GM19395 (cell line): ENCODE results near the gene ABL1.
"Not testable (repeated sequence)": the region's sequence is repeated elsewhere in the genome, so short reads cannot be mapped to it uniquely, and the experiment has no call there.

Experiments used
- ATAC-seq: cut with Tn5 transposase; IDR thresholded peaks from one replicate; pipeline ENCODE4 v1.9.1; 2021; ENCODE audit warnings: mild to moderate bottlenecking, moderate library complexity; ENCODE audit not compliant: unreplicated experiment

Gene ABL1

DNA sequence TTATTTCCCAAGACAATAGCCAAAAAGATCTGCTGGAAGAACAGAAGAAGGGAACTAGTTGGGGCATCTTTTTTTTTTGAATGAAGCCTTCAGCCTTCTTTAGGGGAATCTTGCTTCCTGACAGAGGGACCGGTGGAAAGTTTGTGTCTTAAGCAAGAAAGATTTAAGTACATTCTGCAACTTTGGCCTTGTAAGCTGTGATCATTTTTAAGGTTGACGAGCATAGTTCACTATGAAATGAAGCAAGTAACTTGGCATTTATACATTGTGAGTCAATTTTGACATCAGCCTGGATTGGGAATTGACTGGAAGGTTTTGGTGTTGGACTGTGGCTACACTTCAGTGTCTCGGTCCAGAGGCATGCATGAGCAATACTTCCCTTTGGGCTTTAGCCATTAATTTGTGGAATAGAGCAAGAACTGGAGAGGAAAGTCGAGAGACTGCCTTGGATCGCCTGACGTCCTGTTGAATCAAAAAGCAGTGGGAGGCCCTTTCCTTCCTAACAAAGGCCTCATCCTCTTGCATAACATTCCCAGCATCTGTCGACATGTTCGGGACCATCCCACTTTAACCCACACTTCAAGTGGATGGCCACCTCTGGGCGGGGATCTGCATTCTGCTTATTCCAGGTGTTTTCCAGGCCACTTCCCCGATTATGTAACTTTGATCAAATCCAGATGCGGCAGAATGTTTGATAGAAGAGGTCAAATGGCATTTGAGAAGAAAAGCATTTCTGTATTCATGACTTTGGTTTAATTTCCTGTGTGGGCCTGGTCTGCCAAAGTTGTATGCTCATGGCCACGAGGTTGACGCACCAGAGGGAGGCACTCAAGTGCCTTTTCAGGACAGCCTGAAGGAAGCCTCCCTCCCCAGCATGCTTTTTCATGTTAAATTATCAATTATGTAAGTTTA lies 12.5 kb downstream of the ABL1 start:
- ATAC-seq: no peak

DNA sequence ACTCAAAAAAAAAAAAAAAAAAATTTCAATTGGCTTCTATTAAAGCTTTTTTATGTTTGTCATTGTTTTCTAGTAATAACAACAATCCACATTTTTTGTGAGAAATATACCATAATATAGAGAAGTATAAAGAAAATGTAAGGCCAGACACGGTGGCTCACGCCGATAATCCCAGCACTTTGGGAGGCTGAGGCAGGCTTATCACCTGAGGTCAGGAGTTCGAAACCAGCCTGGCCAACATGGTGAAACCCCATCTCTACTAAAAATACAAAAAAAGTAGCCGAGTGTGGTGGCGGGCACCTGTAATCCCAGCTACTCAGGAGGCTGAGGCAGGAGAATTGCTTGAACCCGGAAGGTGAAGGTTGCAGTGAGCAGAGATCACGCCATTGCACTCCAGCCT lies 13.5 kb downstream of the ABL1 start:
- not testable (repeated sequence) for ATAC-seq

DNA sequence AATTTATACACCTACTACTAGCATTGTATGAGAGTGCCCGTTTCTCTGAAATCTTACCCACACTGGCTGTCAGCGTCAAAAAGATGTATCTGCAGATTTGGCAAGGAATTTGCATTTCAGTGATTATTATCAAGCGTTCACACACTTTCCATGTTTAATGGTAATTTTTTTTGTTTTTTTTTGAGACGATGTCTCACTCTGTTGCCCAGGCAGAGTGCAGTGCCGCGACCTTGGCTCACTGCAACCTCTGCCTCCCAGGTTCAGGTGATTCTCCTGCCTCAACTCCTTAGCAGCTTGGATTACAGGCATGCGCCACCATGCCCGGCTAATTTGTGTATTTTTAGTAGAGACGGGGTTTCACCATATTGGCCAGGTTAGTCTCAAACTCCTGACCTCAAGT lies 14.3 kb downstream of the ABL1 start:
- no peak for ATAC-seq

DNA sequence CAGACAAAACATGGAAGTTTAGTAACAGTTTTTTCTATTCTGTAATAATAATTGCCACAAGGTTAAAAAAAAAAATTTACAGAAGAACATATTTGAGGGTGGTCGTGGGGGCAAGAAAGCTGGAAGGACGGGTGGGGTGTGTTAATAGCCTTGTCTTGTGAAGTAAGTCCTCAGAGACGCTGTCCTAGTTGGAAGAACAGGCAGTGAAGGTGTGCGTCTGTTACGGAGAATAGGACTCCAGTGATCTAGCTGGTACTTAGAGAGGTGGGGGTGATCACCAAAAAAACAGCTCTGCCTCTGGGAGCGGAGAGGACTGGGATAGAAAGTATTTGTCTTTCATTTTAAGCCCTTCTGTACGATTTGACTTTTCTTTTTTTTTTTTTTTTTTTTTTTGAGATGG lies 17.7 kb downstream of the ABL1 start:
- ATAC-seq: no peak

DNA sequence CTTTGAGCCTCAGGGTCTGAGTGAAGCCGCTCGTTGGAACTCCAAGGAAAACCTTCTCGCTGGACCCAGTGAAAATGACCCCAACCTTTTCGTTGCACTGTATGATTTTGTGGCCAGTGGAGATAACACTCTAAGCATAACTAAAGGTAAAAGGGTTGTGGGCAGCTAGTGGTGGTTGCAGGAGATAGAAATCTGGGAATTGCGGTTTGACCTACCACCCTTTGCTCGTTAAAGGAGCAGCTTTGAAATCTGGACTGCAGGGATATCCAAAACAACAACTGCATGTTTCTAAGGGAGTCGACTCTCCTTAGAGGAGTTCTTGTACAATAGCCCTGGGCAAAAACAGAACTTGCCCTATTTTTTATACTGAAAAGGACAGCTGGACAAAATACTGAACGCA lies 19.0 kb downstream of the ABL1 start:
- ATAC-seq: no peak

DNA sequence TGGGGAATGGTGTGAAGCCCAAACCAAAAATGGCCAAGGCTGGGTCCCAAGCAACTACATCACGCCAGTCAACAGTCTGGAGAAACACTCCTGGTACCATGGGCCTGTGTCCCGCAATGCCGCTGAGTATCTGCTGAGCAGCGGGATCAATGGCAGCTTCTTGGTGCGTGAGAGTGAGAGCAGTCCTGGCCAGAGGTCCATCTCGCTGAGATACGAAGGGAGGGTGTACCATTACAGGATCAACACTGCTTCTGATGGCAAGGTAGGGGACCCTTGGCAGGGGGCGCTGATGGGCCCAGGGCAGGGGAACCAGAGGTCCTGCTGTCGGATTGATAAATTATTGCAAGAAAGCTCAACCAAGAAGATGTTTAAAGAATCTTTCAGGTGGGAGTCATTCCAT lies 19.8 kb downstream of the ABL1 start:
- ATAC-seq: no peak

DNA sequence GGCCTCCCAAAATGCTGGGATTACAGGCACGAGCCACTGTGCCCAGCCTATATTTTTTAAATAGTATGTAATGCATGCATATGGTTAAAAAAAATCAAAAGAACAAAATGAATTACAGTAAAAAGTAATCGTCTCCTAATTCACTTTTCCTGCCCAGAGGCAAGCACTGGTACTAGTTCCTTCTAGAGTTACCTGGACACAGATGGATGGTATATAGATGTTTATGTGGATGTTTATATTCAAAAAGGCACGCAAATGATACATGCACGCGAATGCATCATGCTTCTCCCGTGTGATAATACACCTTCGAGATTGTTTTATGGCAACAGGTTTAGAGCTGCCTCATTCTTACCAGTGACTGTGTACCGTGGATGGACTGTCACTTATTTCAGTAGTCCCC lies 21.4 kb downstream of the ABL1 start:
- ATAC-seq: no peak

DNA sequence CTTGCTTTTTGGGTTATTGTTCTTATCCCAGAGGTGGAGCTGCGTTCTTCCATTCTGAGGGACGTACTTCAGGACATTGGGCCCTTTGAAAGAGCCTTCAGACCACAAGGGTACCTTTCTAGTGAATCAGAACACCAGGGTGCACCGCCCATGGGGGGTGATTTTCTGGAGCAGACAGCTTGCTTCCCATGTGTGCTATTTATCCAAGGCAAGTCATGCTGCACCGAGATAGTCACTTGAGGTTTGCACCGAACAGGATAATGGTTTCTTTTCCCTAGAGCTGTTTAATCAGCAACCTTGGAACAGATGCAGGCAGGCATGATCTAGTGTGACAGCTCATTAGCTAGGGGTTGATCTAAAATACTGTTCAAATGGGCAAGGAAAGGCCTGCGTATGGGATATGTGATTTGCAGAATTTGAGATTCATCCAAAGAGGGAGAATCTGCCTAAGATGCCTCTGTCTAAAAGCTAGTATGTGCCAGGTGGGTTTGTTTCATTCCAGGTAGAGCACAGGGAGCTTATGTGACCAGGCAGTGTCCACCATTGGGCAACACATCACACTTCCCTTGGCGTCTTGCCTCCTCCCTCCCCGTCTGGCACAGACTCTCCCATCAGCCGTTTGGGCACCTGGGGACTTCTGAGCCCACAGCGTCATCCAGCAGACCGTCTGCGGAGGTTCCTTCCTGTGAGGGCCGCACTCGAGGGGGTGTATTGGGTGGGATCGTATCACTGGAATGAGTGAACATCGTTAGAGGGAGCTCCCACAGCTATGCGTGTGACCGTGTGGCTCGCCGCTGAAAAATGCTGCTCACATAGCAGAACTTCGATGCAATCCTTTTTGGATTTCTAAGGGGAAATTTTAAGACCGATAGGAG lies 23.0 kb downstream of the ABL1 start:
- no peak for ATAC-seq

DNA sequence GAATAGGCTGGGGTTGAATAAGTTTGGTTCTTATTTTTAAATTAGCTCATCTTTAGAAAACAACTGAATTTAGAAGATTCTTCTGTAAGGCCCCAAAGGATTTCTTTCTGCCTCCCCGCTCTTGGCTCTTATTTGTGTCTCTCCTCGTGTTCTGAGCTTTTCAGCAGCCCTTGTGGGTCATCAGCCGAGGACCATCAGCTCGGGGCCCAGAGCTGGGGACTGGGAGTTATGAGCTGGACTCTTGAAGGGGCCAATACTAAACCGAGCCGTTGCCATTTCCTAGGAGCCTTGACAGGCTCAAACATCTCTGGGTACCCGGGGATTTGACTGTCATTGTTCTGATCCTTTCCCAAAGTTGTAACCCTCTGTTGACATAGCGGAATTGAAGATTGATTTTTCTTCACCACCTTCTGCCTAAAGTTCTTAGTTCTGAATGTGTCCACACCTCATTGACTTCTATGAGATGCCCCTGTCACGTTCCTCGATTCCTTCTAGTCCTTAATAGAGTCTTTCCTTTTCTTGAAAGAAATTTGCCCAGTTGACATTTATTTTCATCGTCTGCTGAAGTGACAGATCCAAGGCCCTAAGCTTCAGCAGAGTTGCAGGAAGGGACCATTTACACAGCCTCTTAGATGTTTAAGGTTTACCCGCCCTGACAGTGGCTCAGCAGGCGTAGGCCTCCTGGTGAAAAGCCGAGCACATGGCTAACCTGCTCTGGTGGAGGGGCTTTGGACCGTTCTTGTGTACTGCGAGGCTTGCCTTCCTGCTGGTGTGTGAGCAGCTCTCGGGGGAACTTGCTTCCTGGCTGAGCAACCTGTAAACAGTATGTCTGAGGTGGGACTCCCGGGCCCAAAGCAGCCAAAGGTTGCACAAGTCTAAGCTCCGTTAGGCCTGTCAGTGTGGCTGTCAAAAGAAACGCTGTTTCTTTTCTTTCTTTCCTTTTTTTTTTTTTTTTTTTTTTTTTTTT lies 24.0 kb downstream of the ABL1 start:
- no peak for ATAC-seq

DNA sequence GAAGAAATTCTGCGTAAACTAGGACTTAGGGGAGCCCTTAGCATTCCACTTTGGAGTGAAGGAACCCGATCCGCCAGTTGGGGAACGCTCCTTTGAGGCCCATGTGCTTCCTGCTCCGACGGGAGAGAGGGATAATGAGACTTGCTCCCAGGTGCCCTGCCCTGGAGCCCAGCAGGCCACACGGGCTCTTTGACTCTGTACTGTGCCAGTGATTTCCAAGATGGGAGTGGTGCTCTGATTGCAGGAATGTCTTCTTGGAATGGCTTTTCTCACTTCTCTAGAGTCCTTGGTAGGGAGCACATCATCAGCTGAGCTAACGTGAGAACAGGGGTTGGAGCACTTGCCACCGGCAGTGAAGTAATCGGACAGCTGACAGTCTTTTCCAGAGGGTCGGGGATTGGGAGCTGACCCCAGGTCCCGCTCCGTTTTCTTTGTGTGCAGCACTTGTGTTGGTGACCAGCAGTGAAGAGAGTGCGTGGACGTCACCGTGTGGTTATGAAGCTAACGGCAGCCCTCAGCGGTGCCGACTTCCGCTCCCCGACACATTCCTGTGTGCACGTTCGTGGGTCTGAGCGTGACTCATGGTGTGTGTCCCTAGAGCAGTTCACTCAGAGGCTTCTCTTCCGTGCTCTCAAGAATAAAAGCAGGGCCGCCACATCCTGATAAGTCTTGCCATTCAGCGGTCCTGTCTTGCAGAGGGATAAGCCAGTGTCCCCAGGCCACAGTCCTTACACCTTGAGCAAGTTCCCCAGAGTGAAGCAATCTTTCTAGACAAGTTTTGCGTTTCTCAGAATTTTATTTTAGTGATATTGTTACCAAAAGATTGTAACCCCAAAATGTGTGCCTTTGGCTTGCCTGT lies 25.6 kb downstream of the ABL1 start:
- ATAC-seq: no peak

DNA sequence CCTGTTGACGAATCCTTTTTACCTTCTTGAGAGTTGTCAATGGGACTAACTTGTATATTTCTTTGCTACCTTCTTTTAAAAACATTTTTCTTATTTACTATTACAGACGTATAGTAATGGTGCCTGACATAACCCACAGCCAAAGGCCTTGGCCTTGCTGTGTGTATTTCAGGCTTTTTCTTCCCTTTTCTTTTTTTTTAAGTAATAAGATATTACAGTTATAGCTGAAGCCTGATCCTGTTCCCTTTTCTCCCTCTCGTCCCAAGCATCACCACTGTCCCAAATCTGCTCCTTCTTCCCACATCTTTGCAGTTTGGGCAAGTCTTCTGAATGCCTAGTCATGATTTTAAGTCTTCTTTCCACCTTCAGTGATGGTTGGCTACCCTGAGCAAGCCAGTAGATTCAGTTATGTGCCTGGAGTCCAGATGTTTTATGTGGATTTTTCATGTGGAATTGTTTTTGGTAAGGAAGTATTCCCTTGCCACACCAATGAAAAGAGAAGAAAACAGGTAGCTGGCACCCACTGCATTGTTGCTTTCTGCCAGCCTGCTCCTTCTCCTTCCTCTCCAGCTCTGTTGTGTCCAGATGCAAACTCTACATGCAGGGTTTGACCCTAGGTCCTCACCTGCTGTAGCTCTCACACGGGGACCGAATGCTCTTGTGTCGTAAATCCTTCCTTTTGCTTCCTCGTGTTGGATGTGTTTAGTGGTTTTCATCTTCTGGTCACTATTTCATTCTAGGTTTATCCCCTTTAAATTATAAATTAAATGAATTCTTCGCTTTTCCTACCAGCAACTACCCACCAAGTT lies 26.5 kb downstream of the ABL1 start:
- no peak for ATAC-seq

DNA sequence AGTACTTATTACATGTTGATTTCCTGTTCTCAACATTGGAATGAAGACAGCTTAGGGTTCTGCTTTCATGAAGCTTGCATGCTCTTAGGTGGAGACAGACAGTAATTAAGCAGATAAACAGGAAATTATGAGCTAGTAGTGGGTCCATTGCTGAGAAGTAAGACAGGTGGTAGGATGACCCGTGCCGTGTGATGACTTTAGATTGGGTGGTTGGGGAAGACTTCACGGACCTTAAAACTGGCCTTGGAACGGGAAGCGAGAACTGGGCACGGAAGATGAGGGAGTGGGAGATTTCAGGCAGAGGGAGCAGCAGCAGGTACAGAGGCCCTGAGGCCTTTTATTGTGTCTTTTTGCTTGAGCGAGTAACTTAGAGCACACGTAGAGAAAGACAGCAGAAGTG lies 27.2 kb downstream of the ABL1 start:
- ATAC-seq: no peak

DNA sequence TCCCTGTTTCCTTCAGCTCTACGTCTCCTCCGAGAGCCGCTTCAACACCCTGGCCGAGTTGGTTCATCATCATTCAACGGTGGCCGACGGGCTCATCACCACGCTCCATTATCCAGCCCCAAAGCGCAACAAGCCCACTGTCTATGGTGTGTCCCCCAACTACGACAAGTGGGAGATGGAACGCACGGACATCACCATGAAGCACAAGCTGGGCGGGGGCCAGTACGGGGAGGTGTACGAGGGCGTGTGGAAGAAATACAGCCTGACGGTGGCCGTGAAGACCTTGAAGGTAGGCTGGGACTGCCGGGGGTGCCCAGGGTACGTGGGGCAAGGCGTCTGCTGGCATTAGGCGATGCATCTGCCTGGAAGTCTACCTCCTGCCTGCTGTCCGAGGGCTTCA lies 27.7 kb downstream of the ABL1 start:
- no peak for ATAC-seq

DNA sequence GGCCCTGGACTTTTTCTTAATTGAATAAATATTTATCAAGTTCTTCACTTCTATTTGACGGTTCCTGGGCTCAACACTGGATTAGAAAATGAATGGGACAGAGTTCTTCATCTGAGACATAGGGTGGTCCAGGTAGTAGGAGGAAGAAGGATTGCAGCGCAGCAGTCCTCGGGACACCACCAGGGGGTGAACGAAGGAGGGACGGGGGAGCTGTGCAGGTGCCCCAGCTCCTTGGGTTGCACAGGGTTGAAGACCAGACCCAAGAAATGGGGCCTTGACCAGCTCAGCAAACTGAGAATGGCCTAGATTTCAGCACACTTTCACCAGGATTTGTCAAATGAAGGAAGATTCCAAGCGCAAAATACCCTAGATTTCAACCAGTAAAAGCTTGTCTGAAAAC lies 29.5 kb downstream of the ABL1 start:
- no peak for ATAC-seq

DNA sequence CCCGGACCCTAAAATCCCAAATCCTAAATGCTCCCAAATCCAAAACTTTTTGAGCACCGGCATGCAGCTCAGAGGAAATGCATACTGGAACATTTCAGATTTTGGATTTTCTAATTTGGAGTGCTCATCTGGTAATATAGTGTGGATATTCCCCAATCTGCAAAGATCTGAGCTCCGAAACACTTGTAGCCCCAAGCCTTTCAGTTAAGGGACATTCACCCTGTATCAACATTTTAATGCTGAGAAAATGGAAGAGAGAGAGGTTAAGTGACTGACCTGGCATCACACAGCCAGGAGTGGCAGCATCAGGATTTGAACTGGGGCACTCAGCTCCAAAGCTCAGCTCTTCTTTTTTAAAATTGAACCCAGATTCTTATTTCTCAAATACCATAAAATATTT lies 30.9 kb downstream of the ABL1 start:
- no peak for ATAC-seq

DNA sequence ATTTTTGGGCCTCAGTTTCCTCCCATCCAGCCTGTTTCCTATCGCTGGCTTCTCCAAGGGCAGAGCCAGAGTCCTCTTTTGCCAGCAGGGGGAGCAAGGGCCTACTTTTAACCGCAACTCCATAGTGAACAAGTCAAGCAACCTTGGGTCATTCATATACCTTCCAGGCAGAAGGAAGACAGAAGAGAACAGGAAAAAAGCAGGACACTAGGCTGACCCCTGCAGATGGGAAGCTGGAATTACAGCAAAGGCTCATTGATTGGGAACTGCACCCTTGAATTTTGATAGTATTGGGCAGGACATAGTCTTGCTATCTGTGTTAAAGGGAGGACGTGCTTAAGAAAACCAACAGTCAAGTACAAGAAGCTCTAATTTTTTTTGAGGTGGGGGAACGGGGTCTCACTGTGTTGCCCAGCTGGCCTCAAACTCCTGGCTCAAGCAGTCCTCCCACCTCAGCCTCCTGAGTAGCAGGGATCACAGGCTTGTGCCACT lies 31.5 kb downstream of the ABL1 start:
- ATAC-seq: no peak

DNA sequence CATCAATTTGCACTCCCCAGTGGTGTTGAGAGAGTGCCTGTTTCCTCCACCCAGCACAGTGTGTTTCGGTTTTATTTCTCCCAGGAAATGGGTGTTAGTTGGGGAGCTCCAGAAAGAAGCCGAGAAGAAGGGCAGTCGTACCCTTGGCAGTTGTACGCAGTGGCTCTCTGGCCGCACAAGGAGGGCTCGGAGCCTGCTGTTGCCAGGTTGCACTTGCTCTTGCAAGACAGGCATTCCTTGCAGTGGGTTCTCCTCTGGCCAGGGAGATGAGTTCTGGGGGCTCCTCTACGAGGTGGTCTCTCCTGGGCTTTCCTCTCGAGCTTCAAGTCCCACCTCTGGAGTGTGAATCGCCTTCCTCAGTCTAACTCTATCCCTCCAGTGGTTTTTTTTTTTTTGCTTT lies 32.5 kb downstream of the ABL1 start:
- no peak for ATAC-seq

DNA sequence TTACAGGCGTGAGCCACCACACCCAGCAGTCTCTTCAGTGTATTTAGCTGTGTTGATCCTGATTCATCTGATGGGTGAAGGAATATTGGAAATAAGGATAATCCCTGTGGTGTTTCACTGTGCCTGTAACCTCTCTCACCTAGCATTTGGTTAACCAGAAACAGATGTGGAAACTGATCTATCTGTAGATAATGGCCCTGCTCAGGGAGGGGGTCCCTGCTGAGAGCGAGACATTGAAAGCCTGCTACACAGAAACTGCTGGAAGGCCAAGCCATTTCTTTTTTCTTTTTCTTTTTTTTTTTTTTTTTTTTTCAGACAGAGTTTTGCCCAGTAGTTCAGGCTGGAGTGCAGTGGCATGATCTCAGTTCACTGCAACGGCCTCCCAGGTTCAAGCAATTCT lies 33.2 kb downstream of the ABL1 start:
- no peak for ATAC-seq

DNA sequence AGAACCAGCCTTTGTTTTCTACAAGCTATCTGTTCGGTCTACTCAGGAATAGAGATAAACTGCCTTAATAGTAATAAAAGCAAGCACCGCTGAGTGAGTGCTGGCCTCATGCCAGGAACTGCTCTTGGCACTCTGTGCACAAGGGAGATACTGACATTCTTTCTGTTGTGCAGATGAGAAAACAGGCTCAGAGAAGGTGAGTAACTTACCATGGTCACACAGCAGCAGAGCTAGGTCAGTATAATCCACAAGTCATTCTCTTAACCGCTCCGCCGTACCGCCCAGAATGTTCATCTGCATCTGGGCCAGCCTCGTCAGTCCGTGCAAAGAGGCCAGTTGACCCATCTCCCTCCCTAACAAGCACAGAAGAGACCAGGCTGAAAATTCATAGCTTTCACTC lies 34.2 kb downstream of the ABL1 start:
- ATAC-seq: no peak
